Adrenal gland (tissue), 5 donors: Measurements from ENCODE around the gene KIAA1671.

ENCODE experiments used
- CTCF ChIP-seq, 6 experiments: fragments of 450-650 bp in 4 of 6; fragments of 200-600 bp in 2 of 6; sonication (generic) in 1 of 6; IDR thresholded peaks; 1 replicate in 5 of 6; 2 replicates in 1 of 6; pipeline versions ENCODE4 v1.5.1 to v1.8.0; 2016 to 2021; ENCODE audit warnings: antibody characterized with exemption in 6 of 6, mild to moderate bottlenecking in 2 of 6, moderate library complexity in 1 of 6
- POLR2A ChIP-seq, 2 donors: fragments of 450-650 bp; IDR thresholded peaks; one replicate each; pipeline ENCODE4 v1.6.1; 2017; ENCODE audit warnings: antibody characterized with exemption in 2 of 2, mild to moderate bottlenecking in 2 of 2, moderate library complexity in 1 of 2
- donor health status: DM: no; HTN: no; CAD: no.

DNA sequence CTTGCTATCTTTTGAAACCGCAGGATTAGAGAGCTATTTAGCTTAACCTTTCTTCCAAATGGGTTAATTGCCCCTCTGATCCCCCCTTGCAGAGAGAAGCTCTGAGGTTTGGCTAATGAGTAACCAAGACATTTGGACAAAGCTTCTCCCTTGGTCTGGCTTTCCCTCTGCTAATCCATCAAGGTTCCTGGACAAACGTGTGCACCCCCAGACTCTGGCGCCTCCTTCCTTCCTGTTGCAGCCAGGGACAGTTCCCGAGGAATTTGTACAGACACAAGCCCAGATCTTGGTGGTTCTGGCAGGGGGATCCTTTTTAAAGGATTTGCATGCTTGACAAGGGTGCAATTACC, 1.6 kb downstream of the KIAA1671 start:
- TF ChIP-seq POLR2A (IDR thresholded peaks at IDR 0.05): no peak
- TF ChIP-seq CTCF (IDR thresholded peaks at IDR 0.05): no peak
